HG03460 (cell line): ENCODE measurements around the gene METTL15.
"Not testable (repeated sequence)": the region's sequence is repeated elsewhere in the genome, so short reads cannot be mapped to it uniquely, and the experiment has no call there.

ENCODE experiments used
- ATAC-seq: cut with Tn5 transposase; IDR thresholded peaks from one replicate; pipeline ENCODE4 v1.9.1; 2021; ENCODE audit not compliant: unreplicated experiment

The METTL15 gene

GRCh38 chr11:28195449-28195848 is 87.3 kb downstream of the METTL15 start:
- ATAC-seq = no peak

- no peak for ATAC-seq
Observed at GRCh38 chr11:28209906-28210305, 101.7 kb downstream of the METTL15 start.

GRCh38 chr11:28222063-28222462 is 113.9 kb downstream of the METTL15 start:
- not testable (repeated sequence) for ATAC-seq

- no peak for ATAC-seq
Observed at GRCh38 chr11:28223577-28223976, 115.4 kb downstream of the METTL15 start.

- ATAC-seq = no peak
Observed at GRCh38 chr11:28223994-28224393, 115.8 kb downstream of the METTL15 start.

GRCh38 chr11:28227460-28227859 is 119.3 kb downstream of the METTL15 start:
- no peak for ATAC-seq

GRCh38 chr11:28228196-28228895 is 120.2 kb downstream of the METTL15 start:
- no peak for ATAC-seq

GRCh38 chr11:28231475-28231874 is 123.3 kb downstream of the METTL15 start:
- no peak for ATAC-seq

- ATAC-seq = no peak
Observed at GRCh38 chr11:28232649-28233048, 124.5 kb downstream of the METTL15 start.

- no peak for ATAC-seq
Observed at GRCh38 chr11:28241760-28242159, 133.6 kb downstream of the METTL15 start.

GRCh38 chr11:28242596-28242995 is 134.4 kb downstream of the METTL15 start:
- ATAC-seq = no peak

- no peak for ATAC-seq
Observed at GRCh38 chr11:28243061-28243460, 134.9 kb downstream of the METTL15 start.

- ATAC-seq = no peak
Observed at GRCh38 chr11:28243581-28243980, 135.4 kb downstream of the METTL15 start.

GRCh38 chr11:28245131-28245530 is 136.9 kb downstream of the METTL15 start:
- no peak for ATAC-seq

GRCh38 chr11:28250192-28250591 is 142.0 kb downstream of the METTL15 start:
- no peak for ATAC-seq

GRCh38 chr11:28251257-28251656 is 143.1 kb downstream of the METTL15 start:
- no peak for ATAC-seq

GRCh38 chr11:28257761-28258160 is 149.6 kb downstream of the METTL15 start:
- no peak for ATAC-seq

GRCh38 chr11:28259177-28259843 is 151.1 kb downstream of the METTL15 start:
- no peak for ATAC-seq

GRCh38 chr11:28268925-28269324 is 160.7 kb downstream of the METTL15 start:
- no peak for ATAC-seq

GRCh38 chr11:28269586-28269985 is 161.4 kb downstream of the METTL15 start:
- no peak for ATAC-seq

GRCh38 chr11:28272247-28272646 is 164.1 kb downstream of the METTL15 start:
- not testable (repeated sequence) for ATAC-seq

- ATAC-seq = no peak
Observed at GRCh38 chr11:28274216-28274615, 166.0 kb downstream of the METTL15 start.

GRCh38 chr11:28284196-28284595 is 176.0 kb downstream of the METTL15 start:
- ATAC-seq = no peak
